HepG2 (cell line): ENCODE data around the gene SERINC5. TPM values are rescaled to one million over a fixed set of nuclear protein-coding genes. Genes with fewer than 3 reads are reported as not detected.

Experiments used
- KDM4B ChIP-seq: sonication (generic); formaldehyde crosslinking; IDR thresholded peaks from 2 replicates; pipeline ENCODE4 v1.4.0; 2020; ENCODE audit warnings: missing genetic modification reagents
- NCOA1 ChIP-seq: sonication (generic); formaldehyde crosslinking; IDR thresholded peaks from 2 replicates; pipeline ENCODE4 v1.9.0; 2021; ENCODE audit warnings: missing genetic modification reagents
- RBAK ChIP-seq: sonication (generic); formaldehyde crosslinking; IDR thresholded peaks from 2 replicates; pipeline ENCODE4 v1.5.1; 2020; ENCODE audit warnings: mild to moderate bottlenecking, missing genetic modification reagents
- SMC3 ChIP-seq: IDR thresholded peaks from 2 replicates; pipeline ENCODE4 v1.6.1; 2011; ENCODE audit warnings: low read length, improper control_type of control experiment
- ZNF317 ChIP-seq: sonication (generic); formaldehyde crosslinking; IDR thresholded peaks from 2 replicates; pipeline ENCODE4 v1.5.0; 2020; ENCODE audit warnings: mild to moderate bottlenecking, missing genetic modification reagents
- ZNF629 ChIP-seq: sonication (generic); formaldehyde crosslinking; conservative IDR thresholded peaks from 2 replicates; pipeline ENCODE4 v1.5.0; 2020; ENCODE audit warnings: missing genetic modification reagents
- ZNF674 ChIP-seq: sonication (generic); formaldehyde crosslinking; IDR thresholded peaks from 2 replicates; pipeline ENCODE4 v1.5.0; 2020; ENCODE audit warnings: low read depth, mild to moderate bottlenecking, missing genetic modification reagents
- polyA plus RNA-seq, 8 experiments: library from polyadenylated mRNA; depleted of rRNA in 3 of 8; stranded (reverse) in 7 of 8; unstranded in 1 of 8; fragments of >200 nt; fragmentation: Illumina TruSeq in 4 of 8; extraction: Trizol in 4 of 8; gene quantifications; 2 replicates each; pipeline versions ENCODE4 v1.2.1 to v1.2.3, GENCODE V29; 2011 to 2016; ENCODE audit warnings: low read depth in 4 of 8, missing spikeins in 1 of 8, mixed read lengths in 1 of 8; ENCODE audit not compliant: insufficient read depth in 1 of 8
- total RNA-seq, 5 experiments: library from RNA; depleted of rRNA; stranded (reverse); fragments of >200 nt; fragmentation: Illumina TruSeq; extraction: Trizol; gene quantifications; 2 replicates each; pipeline ENCODE4 v1.2.3, GENCODE V29; 2016; ENCODE audit warnings: low read depth in 1 of 5
- TF ChIP-seq, protein P1 (sequence below): sonication (generic); formaldehyde crosslinking; IDR thresholded peaks from 2 replicates; pipeline ENCODE4 v1.5.0; 2020; ENCODE audit warnings: mild to moderate bottlenecking, missing genetic modification reagents, borderline replicate concordance
- TF ChIP-seq, protein P2 (sequence below), 2 experiments: sonication (generic) in 1 of 2; formaldehyde crosslinking in 1 of 2; IDR thresholded peaks; 2 replicates each; pipeline versions ENCODE4 v1.4.0 to v1.6.1; 2016 to 2020; ENCODE audit warnings: borderline replicate concordance in 1 of 2, low read depth in 1 of 2, mild to moderate bottlenecking in 1 of 2, missing genetic modification reagents in 1 of 2
- TF ChIP-seq, protein P3 (sequence below): sonication (generic); formaldehyde crosslinking; conservative IDR thresholded peaks from 2 replicates; pipeline ENCODE4 v1.4.0; 2020; ENCODE audit warnings: missing genetic modification reagents
- TF ChIP-seq, protein P4 (sequence below): sonication (generic); formaldehyde crosslinking; IDR thresholded peaks from 2 replicates; pipeline ENCODE4 v1.5.0; 2020; ENCODE audit warnings: missing genetic modification reagents

The SERINC5 gene
- total and polyA plus RNA-seq, 2 of the 13 experiments (the other 11 are each of a cell fraction or from before 2014, with no cell fraction given), result 17.3 to 22.8 TPM

DNA sequence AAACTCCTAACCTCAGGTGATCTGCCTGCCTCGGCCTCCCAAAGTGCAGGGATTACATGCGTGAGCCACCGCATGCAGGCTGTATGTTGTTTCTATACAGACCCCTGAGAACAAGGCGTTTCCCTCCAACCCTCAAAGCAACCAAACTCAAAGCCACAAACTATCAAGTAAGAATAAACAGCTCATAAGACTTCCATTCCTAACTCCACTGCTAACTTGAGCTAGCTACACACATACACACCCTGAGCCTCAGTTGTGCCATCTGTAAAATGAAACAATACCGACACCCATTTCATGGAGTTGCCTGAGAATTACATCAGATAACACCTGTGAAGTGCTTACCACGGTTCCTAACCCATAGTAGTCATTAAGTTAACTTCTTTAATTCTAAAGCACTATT, 70.8 kb downstream of the SERINC5 start (continued):
- TF ChIP-seq, protein P1, sequence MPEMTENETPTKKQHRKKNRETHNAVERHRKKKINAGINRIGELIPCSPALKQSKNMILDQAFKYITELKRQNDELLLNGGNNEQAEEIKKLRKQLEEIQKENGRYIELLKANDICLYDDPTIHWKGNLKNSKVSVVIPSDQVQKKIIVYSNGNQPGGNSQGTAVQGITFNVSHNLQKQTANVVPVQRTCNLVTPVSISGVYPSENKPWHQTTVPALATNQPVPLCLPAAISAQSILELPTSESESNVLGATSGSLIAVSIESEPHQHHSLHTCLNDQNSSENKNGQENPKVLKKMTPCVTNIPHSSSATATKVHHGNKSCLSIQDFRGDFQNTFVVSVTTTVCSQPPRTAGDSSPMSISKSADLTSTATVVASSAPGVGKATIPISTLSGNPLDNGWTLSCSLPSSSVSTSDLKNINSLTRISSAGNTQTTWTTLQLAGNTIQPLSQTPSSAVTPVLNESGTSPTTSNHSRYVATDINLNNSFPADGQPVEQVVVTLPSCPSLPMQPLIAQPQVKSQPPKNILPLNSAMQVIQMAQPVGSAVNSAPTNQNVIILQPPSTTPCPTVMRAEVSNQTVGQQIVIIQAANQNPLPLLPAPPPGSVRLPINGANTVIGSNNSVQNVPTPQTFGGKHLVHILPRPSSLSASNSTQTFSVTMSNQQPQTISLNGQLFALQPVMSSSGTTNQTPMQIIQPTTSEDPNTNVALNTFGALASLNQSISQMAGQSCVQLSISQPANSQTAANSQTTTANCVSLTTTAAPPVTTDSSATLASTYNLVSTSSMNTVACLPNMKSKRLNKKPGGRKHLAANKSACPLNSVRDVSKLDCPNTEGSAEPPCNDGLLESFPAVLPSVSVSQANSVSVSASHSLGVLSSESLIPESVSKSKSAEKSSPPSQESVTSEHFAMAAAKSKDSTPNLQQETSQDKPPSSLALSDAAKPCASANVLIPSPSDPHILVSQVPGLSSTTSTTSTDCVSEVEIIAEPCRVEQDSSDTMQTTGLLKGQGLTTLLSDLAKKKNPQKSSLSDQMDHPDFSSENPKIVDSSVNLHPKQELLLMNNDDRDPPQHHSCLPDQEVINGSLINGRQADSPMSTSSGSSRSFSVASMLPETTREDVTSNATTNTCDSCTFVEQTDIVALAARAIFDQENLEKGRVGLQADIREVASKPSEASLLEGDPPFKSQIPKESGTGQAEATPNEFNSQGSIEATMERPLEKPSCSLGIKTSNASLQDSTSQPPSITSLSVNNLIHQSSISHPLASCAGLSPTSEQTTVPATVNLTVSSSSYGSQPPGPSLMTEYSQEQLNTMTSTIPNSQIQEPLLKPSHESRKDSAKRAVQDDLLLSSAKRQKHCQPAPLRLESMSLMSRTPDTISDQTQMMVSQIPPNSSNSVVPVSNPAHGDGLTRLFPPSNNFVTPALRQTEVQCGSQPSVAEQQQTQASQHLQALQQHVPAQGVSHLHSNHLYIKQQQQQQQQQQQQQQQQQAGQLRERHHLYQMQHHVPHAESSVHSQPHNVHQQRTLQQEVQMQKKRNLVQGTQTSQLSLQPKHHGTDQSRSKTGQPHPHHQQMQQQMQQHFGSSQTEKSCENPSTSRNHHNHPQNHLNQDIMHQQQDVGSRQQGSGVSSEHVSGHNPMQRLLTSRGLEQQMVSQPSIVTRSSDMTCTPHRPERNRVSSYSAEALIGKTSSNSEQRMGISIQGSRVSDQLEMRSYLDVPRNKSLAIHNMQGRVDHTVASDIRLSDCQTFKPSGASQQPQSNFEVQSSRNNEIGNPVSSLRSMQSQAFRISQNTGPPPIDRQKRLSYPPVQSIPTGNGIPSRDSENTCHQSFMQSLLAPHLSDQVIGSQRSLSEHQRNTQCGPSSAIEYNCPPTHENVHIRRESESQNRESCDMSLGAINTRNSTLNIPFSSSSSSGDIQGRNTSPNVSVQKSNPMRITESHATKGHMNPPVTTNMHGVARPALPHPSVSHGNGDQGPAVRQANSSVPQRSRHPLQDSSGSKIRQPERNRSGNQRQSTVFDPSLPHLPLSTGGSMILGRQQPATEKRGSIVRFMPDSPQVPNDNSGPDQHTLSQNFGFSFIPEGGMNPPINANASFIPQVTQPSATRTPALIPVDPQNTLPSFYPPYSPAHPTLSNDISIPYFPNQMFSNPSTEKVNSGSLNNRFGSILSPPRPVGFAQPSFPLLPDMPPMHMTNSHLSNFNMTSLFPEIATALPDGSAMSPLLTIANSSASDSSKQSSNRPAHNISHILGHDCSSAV (CRISPR knock-in tag), result no peak
- TF ChIP-seq ZNF629 (peak; percentile 93), KDM4B (CRISPR knock-in tag) (no peak), ZNF317 (CRISPR knock-in tag) (no peak), SMC3 (no peak), NCOA1 (CRISPR knock-in tag) (0 out of 2 replicates have a peak, but pooled peaks have one; percentile 1), ZNF674 (CRISPR knock-in tag) (no peak), RBAK (no peak)
- TF ChIP-seq, protein P2, sequence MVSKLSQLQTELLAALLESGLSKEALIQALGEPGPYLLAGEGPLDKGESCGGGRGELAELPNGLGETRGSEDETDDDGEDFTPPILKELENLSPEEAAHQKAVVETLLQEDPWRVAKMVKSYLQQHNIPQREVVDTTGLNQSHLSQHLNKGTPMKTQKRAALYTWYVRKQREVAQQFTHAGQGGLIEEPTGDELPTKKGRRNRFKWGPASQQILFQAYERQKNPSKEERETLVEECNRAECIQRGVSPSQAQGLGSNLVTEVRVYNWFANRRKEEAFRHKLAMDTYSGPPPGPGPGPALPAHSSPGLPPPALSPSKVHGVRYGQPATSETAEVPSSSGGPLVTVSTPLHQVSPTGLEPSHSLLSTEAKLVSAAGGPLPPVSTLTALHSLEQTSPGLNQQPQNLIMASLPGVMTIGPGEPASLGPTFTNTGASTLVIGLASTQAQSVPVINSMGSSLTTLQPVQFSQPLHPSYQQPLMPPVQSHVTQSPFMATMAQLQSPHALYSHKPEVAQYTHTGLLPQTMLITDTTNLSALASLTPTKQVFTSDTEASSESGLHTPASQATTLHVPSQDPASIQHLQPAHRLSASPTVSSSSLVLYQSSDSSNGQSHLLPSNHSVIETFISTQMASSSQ (IDR thresholded peaks at IDR 0.05; ENCODE audit: low read depth), result no peak
- TF ChIP-seq, protein P2 (CRISPR knock-in tag; IDR thresholded peaks at IDR 0.05; ENCODE audit: borderline replicate concordance), result no peak
- TF ChIP-seq, protein P3, sequence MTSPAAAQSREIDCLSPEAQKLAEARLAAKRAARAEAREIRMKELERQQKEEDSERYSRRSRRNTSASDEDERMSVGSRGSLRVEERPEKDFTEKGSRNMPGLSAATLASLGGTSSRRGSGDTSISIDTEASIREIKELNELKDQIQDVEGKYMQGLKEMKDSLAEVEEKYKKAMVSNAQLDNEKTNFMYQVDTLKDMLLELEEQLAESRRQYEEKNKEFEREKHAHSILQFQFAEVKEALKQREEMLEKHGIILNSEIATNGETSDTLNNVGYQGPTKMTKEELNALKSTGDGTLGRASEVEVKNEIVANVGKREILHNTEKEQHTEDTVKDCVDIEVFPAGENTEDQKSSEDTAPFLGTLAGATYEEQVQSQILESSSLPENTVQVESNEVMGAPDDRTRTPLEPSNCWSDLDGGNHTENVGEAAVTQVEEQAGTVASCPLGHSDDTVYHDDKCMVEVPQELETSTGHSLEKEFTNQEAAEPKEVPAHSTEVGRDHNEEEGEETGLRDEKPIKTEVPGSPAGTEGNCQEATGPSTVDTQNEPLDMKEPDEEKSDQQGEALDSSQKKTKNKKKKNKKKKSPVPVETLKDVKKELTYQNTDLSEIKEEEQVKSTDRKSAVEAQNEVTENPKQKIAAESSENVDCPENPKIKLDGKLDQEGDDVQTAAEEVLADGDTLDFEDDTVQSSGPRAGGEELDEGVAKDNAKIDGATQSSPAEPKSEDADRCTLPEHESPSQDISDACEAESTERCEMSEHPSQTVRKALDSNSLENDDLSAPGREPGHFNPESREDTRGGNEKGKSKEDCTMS (CRISPR knock-in tag), result no peak
- TF ChIP-seq, protein P4, sequence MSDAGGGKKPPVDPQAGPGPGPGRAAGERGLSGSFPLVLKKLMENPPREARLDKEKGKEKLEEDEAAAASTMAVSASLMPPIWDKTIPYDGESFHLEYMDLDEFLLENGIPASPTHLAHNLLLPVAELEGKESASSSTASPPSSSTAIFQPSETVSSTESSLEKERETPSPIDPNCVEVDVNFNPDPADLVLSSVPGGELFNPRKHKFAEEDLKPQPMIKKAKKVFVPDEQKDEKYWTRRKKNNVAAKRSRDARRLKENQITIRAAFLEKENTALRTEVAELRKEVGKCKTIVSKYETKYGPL (CRISPR knock-in tag), result no peak
